Breast epithelium (tissue), 3 donors: Measurements from ENCODE around the gene GALNTL6.

Experiments
- POLR2A ChIP-seq: fragments of 450-650 bp; IDR thresholded peaks from one replicate; pipeline ENCODE4 v1.6.1; 2016; ENCODE audit warnings: antibody characterized with exemption, mild to moderate bottlenecking, moderate library complexity
- POLR2AphosphoS5 ChIP-seq, 3 donors: sonication (generic); formaldehyde crosslinking; IDR thresholded peaks; one replicate each; pipeline ENCODE4 v1.6.1; 2017; ENCODE audit warnings: antibody characterized with exemption in 3 of 3
- TF ChIP-seq, protein P1 (sequence below), 3 donors: fragments of 450-650 bp; IDR thresholded peaks; one replicate each; pipeline ENCODE4 v1.5.1; 2016 to 2017; ENCODE audit warnings: antibody characterized with exemption in 3 of 3, mild to moderate bottlenecking in 3 of 3, moderate library complexity in 3 of 3

DNA sequence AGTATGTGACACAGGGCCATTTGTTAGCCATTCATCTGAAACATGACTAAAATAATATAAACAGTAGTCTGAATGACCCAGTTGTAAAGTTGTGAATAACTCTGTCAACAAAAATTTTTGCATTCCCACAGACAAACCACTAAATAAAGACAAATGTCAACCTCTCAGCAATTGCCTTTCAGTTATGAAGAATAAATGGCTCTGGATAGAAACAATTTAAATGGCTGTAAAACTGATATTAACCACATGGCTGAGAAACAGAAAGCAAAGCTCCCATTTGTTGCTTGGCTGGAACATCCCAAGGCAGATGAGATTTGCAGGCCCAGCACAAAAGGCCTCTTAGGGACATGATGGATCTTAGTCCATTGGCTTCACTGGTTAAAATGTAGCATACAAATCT, 296.3 kb downstream of the GALNTL6 start:
- TF ChIP-seq, protein P1, sequence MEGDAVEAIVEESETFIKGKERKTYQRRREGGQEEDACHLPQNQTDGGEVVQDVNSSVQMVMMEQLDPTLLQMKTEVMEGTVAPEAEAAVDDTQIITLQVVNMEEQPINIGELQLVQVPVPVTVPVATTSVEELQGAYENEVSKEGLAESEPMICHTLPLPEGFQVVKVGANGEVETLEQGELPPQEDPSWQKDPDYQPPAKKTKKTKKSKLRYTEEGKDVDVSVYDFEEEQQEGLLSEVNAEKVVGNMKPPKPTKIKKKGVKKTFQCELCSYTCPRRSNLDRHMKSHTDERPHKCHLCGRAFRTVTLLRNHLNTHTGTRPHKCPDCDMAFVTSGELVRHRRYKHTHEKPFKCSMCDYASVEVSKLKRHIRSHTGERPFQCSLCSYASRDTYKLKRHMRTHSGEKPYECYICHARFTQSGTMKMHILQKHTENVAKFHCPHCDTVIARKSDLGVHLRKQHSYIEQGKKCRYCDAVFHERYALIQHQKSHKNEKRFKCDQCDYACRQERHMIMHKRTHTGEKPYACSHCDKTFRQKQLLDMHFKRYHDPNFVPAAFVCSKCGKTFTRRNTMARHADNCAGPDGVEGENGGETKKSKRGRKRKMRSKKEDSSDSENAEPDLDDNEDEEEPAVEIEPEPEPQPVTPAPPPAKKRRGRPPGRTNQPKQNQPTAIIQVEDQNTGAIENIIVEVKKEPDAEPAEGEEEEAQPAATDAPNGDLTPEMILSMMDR (IDR thresholded peaks at IDR 0.05), result no peak
- TF ChIP-seq POLR2A, result no peak
- TF ChIP-seq POLR2AphosphoS5 (IDR thresholded peaks at IDR 0.05), result no peak
